Activated CD4-positive, alpha-beta T cell treated with anti-CD3 and anti-CD28 coated beads, Interleukin-2, amount 50 U/mL, for 24 hours (primary cell): Measurements from ENCODE around the gene FFAR1.
"Not testable (repeated sequence)": the region's sequence is repeated elsewhere in the genome, so short reads cannot be mapped to it uniquely, and the experiment has no call there.

Source experiments
- DNase-seq, 2 donors: peaks; one replicate each; pipeline ENCODE4 v3.0.0-alpha.2; 2020; ENCODE audit warnings: low read depth in 1 of 2, low spot score in 1 of 2

FFAR1 gene

DNA sequence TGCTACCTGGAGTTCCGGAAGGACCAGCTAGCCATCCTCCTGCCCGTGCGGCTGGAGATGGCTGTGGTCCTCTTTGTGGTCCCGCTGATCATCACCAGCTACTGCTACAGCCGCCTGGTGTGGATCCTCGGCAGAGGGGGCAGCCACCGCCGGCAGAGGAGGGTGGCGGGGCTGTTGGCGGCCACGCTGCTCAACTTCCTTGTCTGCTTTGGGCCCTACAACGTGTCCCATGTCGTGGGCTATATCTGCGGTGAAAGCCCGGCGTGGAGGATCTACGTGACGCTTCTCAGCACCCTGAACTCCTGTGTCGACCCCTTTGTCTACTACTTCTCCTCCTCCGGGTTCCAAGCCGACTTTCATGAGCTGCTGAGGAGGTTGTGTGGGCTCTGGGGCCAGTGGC lies 11.7 kb downstream of the FFAR1 start:
- not testable (repeated sequence) for DNase-seq

DNA sequence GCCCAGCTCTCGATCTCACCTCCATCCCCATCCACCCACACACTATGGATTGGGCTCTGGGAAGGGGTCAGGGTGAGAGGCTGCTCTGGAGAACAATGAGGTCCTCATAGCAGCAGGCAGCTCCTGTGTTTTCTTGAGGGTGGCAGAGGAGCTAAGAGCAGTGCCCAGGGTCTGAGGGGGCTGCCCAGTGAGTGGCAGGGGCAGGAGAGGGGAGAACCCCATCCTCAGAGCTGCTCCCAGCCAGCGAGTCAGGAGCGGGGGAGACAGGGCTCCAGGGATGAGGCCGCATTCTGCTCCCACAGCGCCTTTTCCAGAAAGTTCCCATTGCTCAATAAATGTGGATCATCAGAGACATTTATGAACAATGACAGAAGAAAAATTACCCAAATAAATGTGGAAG lies 12.4 kb downstream of the FFAR1 start:
- DNase-seq, result not testable (repeated sequence)

DNA sequence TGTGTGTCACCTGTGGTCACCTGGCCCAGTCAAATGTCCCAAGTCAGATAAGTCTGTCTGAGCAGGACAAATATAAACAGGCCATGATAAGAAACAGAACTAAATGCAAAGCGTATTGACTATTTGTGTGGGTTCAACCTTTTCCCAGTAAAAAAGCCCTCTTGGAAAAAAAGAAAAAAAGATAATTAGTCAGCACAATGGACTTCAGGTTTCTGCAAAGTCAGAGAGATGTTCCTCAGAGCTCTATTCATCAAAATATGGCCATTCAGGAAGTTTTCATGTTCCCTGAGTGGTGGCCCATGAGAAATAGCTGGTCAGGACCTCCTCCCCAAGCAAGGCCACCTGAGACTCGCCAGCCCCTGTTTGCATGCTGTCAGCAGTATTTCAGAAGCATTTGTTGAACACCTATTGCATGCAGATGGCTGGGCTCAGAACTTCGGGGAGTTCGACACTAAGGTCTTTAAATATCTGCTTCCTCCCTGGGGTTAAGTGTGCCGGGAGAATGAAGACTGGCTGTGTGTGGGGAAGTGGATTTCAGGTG lies 13.2 kb downstream of the FFAR1 start:
- no peak for DNase-seq

DNA sequence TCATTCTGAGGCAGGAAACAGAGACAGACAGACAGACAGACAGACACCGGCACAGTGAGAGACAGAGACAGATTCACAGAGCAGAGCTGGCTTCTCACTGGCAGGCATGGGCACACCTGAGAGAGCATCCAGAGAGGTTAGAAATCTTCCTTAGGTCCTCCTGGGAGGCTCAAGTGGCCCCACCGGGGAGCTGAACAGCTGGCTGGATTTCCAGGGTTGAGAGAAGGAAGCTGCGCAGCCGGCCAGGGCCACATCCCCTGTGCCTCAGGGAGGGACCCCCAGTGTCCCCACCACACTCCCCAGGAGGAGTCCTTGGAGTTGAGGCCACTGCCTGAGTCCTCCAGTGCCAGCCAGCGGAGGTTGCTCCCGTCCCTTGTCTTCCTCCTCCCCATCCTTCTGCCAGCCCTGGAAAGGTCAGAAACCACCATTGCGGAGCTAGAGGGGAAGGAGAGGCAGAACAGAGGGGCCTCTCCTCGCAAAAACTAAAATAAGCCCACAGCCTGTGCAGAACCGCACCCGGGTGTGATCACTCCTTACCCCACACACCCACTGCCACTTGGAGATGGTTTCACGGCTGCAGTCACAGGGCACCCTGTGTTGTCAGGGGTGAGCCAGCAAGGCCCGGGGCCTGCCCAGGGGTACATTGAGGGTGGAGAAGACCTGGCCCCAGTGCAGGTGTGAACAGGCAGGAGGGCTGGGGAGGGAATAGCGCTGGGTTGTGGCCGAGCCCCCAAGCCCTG lies 14.7 kb downstream of the FFAR1 start:
- no peak for DNase-seq

DNA sequence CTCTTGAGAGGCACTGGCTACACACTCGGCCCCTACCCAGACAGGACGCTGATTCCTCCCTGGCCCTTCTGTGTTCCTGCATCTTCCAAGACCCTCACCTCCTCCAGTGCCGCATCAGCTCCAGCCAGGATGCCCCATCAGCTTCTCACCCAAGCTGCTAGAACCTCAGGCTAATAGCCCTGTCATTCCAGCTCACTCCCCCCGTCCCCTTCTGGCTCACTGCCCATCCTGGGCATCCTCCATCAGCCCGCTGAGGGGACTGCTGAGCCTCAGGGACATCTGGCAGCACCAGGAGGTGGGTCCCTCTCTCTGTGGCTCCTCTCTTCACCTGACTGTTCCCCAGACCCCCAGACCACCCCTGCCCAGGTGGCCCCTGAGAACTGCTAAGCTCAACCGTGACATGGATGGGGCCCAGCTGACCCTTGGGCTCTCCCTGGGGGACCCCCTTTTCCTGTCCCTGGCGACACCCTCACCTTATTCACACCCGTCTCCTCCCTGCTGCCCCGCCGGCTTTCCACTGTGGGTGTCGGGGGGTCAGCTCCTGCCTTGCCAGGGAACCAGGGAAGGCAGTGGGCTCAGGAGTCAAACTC lies 15.4 kb downstream of the FFAR1 start:
- no peak for DNase-seq

DNA sequence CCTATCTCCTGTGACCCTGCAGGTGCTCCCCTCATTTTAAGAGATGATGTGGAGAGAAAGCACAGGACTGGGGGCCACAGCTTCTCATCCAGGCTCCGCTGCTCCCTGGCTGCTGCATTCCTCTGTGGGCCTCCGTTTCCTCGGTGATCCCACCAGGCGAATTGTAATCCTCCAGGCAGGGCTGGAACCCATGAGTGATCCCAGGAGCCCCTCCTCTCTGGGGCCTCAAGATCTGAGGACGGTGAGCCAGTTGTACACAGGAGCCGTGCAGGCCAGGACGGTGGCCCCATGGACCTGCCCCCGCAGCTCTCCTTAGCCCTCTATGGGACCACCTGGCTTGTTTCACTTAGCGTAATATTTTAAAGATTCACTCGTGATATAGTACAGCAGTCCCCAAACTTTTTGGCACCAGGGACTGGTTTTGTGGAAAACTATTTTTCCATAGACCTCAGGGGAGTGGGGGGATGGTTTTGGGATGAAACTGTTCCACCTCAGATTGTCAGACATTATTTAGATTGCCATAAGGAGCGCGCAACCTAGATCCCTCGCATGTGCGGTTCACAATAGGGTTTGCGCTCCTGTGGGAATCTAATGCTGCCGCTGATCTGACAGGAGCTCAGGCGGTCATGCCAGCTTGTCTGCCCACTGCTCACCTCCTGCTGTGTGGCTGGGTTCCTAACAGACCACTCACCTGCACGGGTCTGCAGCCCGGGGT lies 16.2 kb downstream of the FFAR1 start:
- DNase-seq, result no peak

DNA sequence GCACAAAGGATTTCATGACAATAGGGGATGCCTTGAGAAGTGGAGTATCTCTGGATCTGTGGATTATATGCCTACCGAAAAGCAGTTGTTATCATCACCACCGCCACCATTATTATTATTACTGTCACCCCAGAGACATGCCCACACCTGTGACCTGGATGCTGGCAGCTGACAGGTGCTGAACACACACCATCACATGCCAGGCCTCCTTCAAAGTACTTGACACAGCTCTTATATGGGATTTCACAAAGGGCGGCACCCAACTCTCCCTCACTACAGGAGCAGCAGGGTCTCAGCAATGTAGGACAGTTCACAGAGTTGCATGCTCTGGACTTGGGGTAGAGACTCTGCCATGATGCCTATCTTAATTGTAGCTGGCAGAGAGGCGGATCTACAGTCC lies 17.6 kb downstream of the FFAR1 start:
- DNase-seq, result no peak

DNA sequence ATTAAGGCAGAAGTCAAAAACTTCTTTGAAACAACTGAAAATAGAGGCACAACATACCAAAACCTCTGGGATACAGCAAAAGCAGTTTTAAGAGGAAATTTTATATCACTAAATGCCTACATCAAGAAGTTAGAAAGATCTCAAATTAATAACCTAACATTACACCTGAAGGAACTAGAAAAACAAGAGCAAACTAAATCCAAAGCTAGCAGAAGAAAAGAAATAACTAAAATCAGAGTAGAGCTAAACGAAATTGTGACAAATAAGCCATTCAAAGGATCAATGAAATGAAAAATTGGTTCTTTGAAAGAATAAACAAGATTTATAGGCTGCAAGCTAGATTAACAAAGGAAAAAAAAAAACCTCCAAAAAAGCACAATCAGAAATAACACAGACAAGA lies 20.7 kb downstream of the FFAR1 start:
- DNase-seq, result no peak

DNA sequence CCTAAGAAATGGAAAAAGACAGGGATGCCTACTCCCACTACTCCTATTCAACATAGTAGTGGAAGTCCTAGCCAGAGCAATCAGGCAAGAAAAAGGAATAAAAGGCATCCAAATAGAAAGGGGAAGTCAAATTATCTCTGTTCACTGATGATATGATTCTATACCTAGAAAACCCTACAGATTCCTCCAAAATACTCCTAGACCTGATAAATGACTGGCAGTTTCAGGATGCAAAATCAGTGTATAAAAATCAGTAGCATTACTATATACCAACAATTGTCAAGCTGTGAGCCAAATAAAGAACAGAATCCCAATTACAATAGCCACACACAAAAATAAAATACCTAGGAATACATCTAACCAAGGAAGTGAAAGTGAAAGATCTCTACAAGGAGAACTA lies 21.8 kb downstream of the FFAR1 start:
- DNase-seq, result no peak

DNA sequence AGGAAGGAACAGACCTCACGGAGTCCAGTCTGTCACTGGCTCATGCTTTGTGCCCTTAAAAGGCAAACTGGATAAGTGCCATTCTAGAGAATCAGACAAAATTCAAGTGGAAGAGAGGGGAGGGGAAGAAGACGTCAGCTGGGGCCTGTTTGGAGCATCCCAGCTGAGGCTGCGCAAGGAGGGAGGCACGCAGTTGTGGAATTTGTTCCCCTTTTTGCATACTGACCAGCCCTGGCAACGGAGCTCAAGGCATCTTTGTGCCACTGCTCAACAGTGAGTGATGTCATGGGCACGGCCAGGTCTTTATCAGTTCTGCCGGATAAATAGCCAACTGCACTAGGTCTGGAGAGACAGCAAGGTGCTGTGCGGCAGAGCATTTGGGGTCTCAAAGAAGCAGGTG lies 23.0 kb downstream of the FFAR1 start, which contains the start of gene GPR42:
Gene GPR42, plus strand, starts transcription at position 347 of the 400 bp plus-strand sequence. CDS start 292 bp downstream, outside the sequence.
- no peak for DNase-seq

DNA sequence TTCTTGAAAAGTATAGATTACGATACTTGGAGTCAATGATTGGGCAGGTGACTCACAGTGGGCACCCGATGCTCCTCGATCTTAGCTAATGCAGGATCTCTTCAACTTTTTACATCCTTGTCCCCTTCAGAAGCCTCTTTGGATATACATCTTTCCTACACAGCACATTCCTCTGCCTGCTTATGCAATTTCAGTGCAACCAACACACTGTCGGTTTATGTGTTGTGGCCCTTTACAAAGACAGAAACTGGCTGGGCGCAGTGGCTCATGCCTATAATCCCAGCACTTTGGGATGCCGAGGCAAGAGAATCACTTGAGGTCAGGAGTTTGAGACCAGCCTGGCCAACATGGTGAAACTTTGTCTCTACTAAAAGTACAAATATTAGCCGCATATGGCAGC lies 25.8 kb downstream of the FFAR1 start:
- no peak for DNase-seq

DNA sequence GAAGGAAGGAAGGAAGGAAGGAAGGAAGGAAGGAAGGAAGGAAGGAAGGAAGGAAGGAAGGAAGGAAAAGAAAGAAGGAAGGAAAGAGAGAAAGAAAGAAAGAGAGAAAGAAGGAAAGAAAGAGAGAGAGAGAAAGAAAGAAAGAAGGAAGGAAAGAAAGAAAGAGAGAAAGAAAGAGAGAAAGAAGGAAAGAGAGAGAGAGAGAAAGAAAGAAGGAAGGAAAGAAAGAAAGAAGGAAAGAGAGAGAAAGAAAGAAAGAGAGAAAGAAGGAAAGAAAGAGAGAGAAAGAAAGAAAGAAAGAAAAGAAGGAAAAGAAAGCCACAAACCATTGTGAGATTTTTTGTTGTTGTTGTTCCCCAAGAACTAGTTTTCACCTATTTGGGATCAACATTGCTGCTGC lies 26.3 kb downstream of the FFAR1 start:
- DNase-seq, result not testable (repeated sequence)

DNA sequence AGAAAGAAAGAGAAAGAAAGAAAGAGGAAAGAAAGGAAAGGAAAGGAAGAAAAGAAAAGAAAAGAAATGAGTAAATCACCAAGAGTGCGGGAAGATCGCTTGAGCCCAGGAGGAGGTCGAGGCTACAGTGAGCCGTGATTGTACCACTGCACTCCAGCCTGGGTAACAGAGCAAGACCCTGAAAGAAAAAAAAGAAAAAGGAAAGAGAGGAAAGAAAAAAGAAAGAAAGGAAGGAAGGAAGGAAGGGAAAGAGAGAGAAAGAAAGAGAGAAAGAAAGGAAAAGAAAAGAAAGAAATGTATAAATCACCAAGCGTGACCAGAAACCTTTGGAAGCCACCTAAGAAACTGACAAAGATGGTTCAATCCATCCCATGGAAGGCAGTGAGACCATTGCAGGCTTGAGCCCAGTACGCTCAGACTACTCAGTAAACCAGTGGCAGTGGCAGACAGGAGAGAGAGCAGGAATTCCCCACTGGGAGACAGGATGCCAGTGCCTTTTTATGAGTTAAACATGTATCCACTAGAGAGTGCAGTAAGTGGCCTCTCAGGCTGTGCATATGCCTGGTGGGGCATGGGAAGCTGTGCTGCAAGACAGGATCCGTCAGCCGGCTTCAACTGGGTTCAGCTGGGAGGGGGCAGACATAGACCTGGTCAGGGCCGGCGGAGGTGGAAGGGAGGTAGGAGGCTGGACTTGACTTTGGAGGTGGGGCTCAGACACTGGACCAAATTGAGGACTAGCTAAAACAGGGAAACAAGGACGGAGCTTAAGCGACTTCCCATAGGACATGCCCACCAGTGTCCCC lies 28.0 kb downstream of the FFAR1 start:
- DNase-seq, result no peak

DNA sequence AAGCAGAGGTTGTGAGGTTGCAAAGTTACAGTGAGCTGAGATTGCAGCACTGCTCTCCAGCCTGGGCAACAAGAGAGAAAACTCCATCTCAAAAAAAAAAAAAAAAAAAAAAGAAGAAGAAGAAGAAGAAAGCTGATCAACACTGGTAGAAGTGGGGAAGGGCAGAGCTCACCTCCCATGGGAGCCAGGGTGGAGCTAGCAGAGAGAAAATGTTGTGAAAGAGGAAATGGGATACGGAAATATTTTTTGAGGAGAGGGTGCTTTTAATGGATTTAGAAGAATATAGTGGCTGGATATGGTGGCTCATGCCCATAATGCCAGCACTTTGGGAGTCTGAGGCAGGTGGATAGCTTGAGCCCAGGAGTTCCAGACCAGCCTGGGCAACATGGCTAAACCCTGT lies 30.0 kb downstream of the FFAR1 start:
- DNase-seq, result no peak

DNA sequence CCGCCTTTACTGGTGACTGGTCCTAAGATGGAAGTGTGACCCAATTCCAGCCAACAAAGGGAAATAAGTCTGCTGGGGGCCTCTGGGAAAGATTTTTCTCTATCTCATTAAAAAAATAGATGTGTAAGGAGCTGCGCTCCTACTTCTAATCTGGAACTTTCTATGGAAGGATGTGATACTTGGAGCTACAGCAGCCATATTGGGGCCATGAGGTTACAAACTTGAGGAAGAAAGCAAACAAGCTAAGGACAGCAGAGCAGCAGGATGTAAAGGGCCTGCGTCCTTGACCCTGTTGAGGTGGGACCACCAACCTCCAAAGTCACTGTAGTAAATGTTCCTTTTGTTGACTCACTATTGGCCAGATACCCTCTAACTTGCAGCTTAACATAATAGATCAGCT lies 30.7 kb downstream of the FFAR1 start:
- DNase-seq, result no peak

DNA sequence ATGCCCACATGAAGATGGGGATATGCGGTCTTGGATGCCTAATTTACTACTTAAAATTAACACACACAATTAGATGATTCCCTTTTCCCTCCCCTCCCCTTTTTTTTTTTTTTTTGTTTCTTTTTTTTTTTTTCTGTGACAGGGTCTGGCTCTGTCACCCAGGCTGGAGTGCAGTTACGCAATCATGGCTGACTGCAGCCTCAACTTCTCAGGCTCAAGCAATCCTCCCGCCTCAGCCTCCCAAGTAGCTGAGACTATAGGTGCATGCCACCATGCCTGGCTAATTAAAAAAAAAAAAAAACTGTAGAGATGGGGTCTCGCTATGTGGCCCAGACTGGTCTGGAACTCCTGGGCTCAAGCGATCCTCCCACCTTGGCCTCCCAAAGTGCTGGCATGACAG lies 31.8 kb downstream of the FFAR1 start:
- not testable (repeated sequence) for DNase-seq

DNA sequence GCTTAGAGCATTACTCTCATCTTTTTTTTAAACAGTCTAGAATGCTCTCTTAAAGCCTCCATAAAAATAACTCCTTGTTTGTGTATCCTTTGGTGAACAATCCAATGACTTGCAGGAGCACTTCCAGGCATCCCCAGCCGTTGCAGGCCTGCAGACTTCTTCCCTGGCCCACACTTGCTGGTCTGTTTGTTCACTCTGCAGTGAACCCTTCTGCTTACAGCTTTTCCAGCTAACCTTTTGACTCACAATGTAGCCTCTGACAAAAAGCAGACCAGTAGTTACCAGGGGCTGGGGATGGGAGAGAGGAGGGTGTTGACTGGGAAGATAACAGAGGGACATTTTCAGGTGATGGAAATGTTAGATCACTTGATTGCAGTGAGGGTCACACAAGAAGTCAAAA lies 32.3 kb downstream of the FFAR1 start:
- no peak for DNase-seq

DNA sequence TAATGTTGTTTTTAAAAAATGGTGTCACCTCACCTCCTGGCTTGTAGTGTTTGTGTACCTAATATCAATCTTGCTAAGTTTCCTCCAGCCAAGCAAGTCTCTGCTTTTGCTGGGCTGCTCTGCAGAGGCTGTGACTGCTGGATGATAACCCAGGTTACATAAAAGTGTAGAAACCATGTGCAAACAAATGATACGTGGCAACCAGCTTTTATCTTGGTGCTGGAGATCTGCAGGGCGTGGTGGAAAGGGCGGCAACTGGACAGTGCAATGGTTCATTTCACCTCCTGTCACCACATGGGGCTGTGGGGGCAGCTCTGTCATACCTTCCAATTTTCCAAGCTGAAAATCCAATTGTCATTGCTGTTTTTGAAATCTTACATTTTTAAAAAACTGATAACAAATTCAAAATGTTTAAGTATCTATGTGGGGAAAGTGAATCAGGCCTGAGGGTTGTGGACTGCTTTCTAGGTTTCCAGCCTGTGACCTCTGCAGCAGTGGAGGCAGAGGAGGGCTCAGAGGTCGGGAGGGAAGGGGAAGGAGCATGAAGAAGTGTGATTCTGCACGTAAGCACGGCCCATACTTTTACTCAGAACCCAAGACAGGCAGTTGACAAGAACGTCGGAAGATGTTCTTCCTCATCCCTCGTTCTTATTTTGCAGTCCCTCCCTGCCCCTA lies 32.9 kb downstream of the FFAR1 start:
- DNase-seq, result no peak

DNA sequence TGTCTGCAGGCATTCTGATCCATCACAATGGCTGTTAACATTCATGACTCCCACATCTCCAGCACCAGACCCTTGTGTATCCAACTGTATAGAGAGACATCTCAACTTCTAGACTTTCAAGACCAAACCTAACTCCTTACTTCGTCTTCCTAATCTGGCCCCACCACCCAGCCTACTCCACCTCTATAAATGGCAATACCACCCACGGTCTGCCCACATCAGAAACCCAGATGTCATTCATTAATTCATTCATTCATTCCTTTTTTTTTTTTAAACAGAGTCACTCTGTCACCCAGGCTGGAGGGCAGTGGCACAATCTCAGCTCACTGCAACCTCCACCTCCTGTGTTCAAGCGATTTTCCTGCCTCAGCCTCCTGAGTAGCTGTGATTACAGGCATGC lies 33.6 kb downstream of the FFAR1 start:
- DNase-seq, result no peak

DNA sequence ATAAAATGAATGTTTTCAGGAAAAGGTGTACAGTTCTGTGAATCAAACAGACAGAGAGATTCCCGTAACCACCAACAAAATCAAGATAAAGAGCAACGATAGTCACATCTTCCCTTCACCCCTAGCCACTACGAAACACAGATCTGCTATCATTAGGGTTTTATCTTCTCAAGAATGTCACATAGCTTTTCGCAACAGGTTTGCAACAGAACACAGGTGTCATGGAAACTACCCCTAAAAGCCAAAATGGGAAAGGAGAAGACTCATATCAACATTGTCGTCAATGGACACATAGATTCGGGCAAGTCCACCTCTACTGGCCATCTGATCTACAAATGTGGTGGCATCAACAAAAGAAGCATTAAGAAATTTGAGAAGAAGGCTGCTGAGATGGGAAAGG lies 34.2 kb downstream of the FFAR1 start:
- DNase-seq, result no peak

DNA sequence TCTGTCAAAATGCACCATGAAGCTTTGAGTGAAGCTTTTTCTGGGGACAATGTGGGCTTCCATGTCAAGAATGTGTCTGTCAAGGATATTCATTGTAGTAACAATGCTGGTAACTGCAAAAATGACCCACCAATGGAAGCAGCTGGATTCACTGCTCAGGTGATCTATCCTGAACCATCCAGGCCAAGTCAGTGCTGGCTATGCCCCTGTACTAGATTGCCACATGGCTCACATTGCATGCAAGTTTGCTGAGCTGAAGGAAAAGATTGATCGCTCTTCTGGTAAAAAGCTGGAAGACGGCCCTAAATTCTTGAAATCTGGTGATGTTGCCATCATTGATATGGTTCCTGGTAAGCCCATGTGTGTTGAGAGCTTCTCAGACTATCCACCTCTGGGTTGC lies 35.8 kb downstream of the FFAR1 start:
- no peak for DNase-seq
